HepG2 (cell line): Measurements from ENCODE around the gene ACAP1. TPM values are rescaled to one million over a fixed set of nuclear protein-coding genes. Genes with fewer than 3 reads are reported as not detected.

ENCODE experiments used
- ARNT2 ChIP-seq: sonication (generic); formaldehyde crosslinking; IDR thresholded peaks from 2 replicates; pipeline ENCODE4 v1.8.0; 2022; ENCODE audit warnings: mild to moderate bottlenecking, low read depth, missing genetic modification reagents, moderate library complexity
- ATF7 ChIP-seq, 2 experiments: fragments of 450-650 bp in 1 of 2; sonication (generic) in 1 of 2; formaldehyde crosslinking in 1 of 2; IDR thresholded peaks; 2 replicates each; pipeline versions ENCODE4 v1.4.0 to v1.6.1; 2016 to 2020; ENCODE audit warnings: antibody characterized with exemption in 1 of 2, mild to moderate bottlenecking in 1 of 2, missing genetic modification reagents in 1 of 2
- CCDC6 ChIP-seq: sonication (generic); formaldehyde crosslinking; IDR thresholded peaks from 2 replicates; pipeline ENCODE4 v1.8.1; 2022; ENCODE audit warnings: mild to moderate bottlenecking, missing genetic modification reagents, moderate library complexity
- ESRRA ChIP-seq: sonication (generic); formaldehyde crosslinking; IDR thresholded peaks from 2 replicates; pipeline ENCODE4 v1.5.1; 2020; ENCODE audit warnings: mild to moderate bottlenecking, low read depth, missing genetic modification reagents
- KLF9 ChIP-seq: IDR thresholded peaks from 2 replicates; pipeline ENCODE4 v1.6.1; 2016; ENCODE audit warnings: low read depth
- NPAS2 ChIP-seq: sonication (generic); formaldehyde crosslinking; IDR thresholded peaks from 2 replicates; pipeline ENCODE4 v1.8.0; 2022; ENCODE audit warnings: mild to moderate bottlenecking, missing genetic modification reagents, borderline replicate concordance
- NR2C2 ChIP-seq: sonication (generic); formaldehyde crosslinking; IDR thresholded peaks from 2 replicates; pipeline ENCODE4 v1.4.0; 2020; ENCODE audit warnings: missing genetic modification reagents, mild to moderate bottlenecking, moderate library complexity, borderline replicate concordance
- POGZ ChIP-seq: sonication (generic); formaldehyde crosslinking; IDR thresholded peaks from 2 replicates; pipeline ENCODE4 v1.4.0; 2020; ENCODE audit warnings: mild to moderate bottlenecking, missing genetic modification reagents
- RBFOX2 ChIP-seq: fragments of 200-400 bp; formaldehyde crosslinking; IDR thresholded peaks from 2 replicates; pipeline ENCODE4 v1.6.1; 2017; ENCODE audit warnings: low read depth, mild to moderate bottlenecking, low read length
- SIX1 ChIP-seq: sonication (generic); formaldehyde crosslinking; IDR thresholded peaks from 2 replicates; pipeline ENCODE4 v1.4.0; 2020; ENCODE audit warnings: missing genetic modification reagents, borderline replicate concordance
- ZFP37 ChIP-seq: sonication (generic); formaldehyde crosslinking; IDR thresholded peaks from 2 replicates; pipeline ENCODE4 v1.4.0; 2020; ENCODE audit warnings: missing genetic modification reagents, borderline replicate concordance
- ZNF263 ChIP-seq: sonication (generic); formaldehyde crosslinking; IDR thresholded peaks from 2 replicates; pipeline ENCODE4 v1.4.0; 2020; ENCODE audit warnings: missing genetic modification reagents
- ZNF350 ChIP-seq: sonication (generic); formaldehyde crosslinking; IDR thresholded peaks from 2 replicates; pipeline ENCODE4 v1.4.0; 2020; ENCODE audit warnings: mild to moderate bottlenecking, low read depth, missing genetic modification reagents, borderline replicate concordance
- ZNF615 ChIP-seq: sonication (generic); formaldehyde crosslinking; IDR thresholded peaks from 2 replicates; pipeline ENCODE4 v1.5.0; 2020; ENCODE audit warnings: mild to moderate bottlenecking, missing genetic modification reagents, borderline replicate concordance
- ZSCAN21 ChIP-seq: sonication (generic); formaldehyde crosslinking; IDR thresholded peaks from 2 replicates; pipeline ENCODE4 v1.8.0; 2022; ENCODE audit warnings: mild to moderate bottlenecking, missing genetic modification reagents, moderate library complexity, borderline replicate concordance
- polyA plus RNA-seq, 8 experiments: library from polyadenylated mRNA; depleted of rRNA in 3 of 8; stranded (reverse) in 7 of 8; unstranded in 1 of 8; fragments of >200 nt; fragmentation: Illumina TruSeq in 4 of 8; extraction: Trizol in 4 of 8; gene quantifications; 2 replicates each; pipeline versions ENCODE4 v1.2.1 to v1.2.3, GENCODE V29; 2011 to 2016; ENCODE audit warnings: low read depth in 4 of 8, missing spikeins in 1 of 8, mixed read lengths in 1 of 8; ENCODE audit not compliant: insufficient read depth in 1 of 8
- total RNA-seq, 5 experiments: library from RNA; depleted of rRNA; stranded (reverse); fragments of >200 nt; fragmentation: Illumina TruSeq; extraction: Trizol; gene quantifications; 2 replicates each; pipeline ENCODE4 v1.2.3, GENCODE V29; 2016; ENCODE audit warnings: low read depth in 1 of 5
- TF ChIP-seq, protein P1 (sequence below): sonication (generic); formaldehyde crosslinking; IDR thresholded peaks from 2 replicates; pipeline ENCODE4 v1.4.0; 2020; ENCODE audit warnings: missing genetic modification reagents; ENCODE audit errors: not compliant biosample characterization
- TF ChIP-seq, protein P2 (sequence below): sonication (generic); formaldehyde crosslinking; IDR thresholded peaks from 2 replicates; pipeline ENCODE4 v1.5.0; 2020; ENCODE audit warnings: missing genetic modification reagents
- TF ChIP-seq, protein P3 (sequence below): sonication (generic); formaldehyde crosslinking; IDR thresholded peaks from 2 replicates; pipeline ENCODE4 v1.8.1; 2023; ENCODE audit warnings: mild to moderate bottlenecking, missing genetic modification reagents
- TF ChIP-seq, protein P4 (sequence below): sonication (generic); formaldehyde crosslinking; IDR thresholded peaks from 2 replicates; pipeline ENCODE4 v1.4.0; 2020; ENCODE audit warnings: missing genetic modification reagents, borderline replicate concordance
- TF ChIP-seq, protein P5 (sequence below): IDR thresholded peaks from 2 replicates; pipeline ENCODE4 v1.6.1; 2018; ENCODE audit warnings: missing genetic modification reagents, mild to moderate bottlenecking, missing compliant biosample characterization

The ACAP1 gene
- total and polyA plus RNA-seq, 2 of the 13 experiments (the other 11 are each of a cell fraction or from before 2014, with no cell fraction given) = 1.3 to 2.5 TPM

DNA sequence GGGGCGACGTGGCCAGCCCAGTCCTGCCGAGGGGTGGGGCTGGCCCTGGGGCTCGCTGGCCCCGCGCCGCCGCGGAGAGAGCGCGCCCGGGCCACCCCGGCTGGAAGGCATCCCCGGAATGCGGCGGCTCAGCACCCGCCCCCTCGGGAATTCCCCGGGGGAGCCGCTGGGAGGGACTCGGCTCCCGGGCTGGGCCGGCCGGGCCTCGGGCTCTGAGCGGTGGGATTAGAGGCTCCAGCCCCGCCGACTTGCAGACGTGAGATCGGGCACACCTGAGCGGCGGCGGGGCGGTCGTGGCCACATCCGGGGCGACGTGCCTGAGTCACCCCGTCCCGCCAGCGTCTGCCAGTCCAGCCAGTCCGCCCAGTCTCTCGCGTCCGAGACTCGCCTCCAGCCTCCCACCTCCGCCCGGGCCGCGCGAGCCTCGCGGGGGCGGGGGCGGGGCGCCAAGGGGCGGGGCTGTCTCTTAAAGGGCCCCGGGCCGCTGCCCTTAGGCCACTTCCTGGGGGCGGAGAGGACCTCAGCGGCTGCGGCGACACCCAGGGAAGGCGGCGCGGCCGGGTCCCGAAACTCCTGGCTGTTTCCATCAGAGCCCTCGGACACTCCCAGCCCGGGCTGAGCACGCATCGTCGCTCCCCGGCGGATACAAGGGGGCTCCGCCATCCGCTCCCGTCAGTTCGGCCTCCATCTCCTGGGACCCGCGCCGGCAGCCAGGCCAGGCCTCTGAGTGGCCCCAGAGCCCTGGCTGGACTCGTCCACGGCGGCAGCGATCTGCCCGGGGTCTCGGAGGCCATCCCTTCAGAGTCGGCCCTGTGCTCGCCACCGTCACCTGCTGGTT, 15.6 kb downstream of the ACAP1 start, which contains the start of gene KCTD11 (continued):
- TF ChIP-seq, protein P1, sequence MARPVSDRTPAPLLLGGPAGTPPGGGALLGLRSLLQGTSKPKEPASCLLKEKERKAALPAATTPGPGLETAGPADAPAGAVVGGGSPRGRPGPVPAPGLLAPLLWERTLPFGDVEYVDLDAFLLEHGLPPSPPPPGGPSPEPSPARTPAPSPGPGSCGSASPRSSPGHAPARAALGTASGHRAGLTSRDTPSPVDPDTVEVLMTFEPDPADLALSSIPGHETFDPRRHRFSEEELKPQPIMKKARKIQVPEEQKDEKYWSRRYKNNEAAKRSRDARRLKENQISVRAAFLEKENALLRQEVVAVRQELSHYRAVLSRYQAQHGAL (CRISPR knock-in tag) = no peak
- TF ChIP-seq, protein P2, sequence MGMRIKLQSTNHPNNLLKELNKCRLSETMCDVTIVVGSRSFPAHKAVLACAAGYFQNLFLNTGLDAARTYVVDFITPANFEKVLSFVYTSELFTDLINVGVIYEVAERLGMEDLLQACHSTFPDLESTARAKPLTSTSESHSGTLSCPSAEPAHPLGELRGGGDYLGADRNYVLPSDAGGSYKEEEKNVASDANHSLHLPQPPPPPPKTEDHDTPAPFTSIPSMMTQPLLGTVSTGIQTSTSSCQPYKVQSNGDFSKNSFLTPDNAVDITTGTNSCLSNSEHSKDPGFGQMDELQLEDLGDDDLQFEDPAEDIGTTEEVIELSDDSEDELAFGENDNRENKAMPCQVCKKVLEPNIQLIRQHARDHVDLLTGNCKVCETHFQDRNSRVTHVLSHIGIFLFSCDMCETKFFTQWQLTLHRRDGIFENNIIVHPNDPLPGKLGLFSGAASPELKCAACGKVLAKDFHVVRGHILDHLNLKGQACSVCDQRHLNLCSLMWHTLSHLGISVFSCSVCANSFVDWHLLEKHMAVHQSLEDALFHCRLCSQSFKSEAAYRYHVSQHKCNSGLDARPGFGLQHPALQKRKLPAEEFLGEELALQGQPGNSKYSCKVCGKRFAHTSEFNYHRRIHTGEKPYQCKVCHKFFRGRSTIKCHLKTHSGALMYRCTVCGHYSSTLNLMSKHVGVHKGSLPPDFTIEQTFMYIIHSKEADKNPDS (CRISPR knock-in tag) = 0 out of 2 replicates have a peak, but pooled peaks have one; percentile 55
- TF ChIP-seq, protein P3, sequence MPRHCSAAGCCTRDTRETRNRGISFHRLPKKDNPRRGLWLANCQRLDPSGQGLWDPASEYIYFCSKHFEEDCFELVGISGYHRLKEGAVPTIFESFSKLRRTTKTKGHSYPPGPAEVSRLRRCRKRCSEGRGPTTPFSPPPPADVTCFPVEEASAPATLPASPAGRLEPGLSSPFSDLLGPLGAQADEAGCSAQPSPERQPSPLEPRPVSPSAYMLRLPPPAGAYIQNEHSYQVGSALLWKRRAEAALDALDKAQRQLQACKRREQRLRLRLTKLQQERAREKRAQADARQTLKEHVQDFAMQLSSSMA = peak; percentile 81; the same call in 1 of the 2 replicates
- TF ChIP-seq SIX1 (CRISPR knock-in tag) (0 out of 2 replicates have a peak, but pooled peaks have one; percentile 17), POGZ (CRISPR knock-in tag) (peak; percentile 59), ZFP37 (CRISPR knock-in tag) (0 out of 2 replicates have a peak, but pooled peaks have one; percentile 32), NPAS2 (no peak), NR2C2 (0 out of 2 replicates have a peak, but pooled peaks have one; percentile 34), ARNT2 (CRISPR knock-in tag) (peak; percentile 72), ZNF350 (CRISPR knock-in tag) (peak; percentile 43; the same call in 1 of the 2 replicates), ZNF263 (CRISPR knock-in tag) (peak; percentile 51; the same call in 1 of the 2 replicates), CCDC6 (CRISPR knock-in tag) (0 out of 2 replicates have a peak, but pooled peaks have one; percentile 2), KLF9 (CRISPR knock-in tag) (peak; percentile 38; the same call in 1 of the 2 replicates), ESRRA (peak; percentile 59; the same call in 1 of the 2 replicates), RBFOX2 (peak; percentile 79), ATF7 (IDR thresholded peaks at IDR 0.05) (no peak), ATF7 (CRISPR knock-in tag; IDR thresholded peaks at IDR 0.05) (no peak), ZSCAN21 (peak; percentile 71), ZNF615 (CRISPR knock-in tag) (no peak)
- TF ChIP-seq, protein P4, sequence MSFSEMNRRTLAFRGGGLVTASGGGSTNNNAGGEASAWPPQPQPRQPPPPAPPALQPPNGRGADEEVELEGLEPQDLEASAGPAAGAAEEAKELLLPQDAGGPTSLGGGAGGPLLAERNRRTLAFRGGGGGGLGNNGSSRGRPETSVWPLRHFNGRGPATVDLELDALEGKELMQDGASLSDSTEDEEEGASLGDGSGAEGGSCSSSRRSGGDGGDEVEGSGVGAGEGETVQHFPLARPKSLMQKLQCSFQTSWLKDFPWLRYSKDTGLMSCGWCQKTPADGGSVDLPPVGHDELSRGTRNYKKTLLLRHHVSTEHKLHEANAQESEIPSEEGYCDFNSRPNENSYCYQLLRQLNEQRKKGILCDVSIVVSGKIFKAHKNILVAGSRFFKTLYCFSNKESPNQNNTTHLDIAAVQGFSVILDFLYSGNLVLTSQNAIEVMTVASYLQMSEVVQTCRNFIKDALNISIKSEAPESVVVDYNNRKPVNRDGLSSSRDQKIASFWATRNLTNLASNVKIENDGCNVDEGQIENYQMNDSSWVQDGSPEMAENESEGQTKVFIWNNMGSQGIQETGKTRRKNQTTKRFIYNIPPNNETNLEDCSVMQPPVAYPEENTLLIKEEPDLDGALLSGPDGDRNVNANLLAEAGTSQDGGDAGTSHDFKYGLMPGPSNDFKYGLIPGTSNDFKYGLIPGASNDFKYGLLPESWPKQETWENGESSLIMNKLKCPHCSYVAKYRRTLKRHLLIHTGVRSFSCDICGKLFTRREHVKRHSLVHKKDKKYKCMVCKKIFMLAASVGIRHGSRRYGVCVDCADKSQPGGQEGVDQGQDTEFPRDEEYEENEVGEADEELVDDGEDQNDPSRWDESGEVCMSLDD (CRISPR knock-in tag) = peak; percentile 26; the same call in 1 of the 2 replicates
- TF ChIP-seq, protein P5, sequence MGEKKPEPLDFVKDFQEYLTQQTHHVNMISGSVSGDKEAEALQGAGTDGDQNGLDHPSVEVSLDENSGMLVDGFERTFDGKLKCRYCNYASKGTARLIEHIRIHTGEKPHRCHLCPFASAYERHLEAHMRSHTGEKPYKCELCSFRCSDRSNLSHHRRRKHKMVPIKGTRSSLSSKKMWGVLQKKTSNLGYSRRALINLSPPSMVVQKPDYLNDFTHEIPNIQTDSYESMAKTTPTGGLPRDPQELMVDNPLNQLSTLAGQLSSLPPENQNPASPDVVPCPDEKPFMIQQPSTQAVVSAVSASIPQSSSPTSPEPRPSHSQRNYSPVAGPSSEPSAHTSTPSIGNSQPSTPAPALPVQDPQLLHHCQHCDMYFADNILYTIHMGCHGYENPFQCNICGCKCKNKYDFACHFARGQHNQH = no peak
